ENCODE measurements around the gene DMD.

DMD gene

DNA sequence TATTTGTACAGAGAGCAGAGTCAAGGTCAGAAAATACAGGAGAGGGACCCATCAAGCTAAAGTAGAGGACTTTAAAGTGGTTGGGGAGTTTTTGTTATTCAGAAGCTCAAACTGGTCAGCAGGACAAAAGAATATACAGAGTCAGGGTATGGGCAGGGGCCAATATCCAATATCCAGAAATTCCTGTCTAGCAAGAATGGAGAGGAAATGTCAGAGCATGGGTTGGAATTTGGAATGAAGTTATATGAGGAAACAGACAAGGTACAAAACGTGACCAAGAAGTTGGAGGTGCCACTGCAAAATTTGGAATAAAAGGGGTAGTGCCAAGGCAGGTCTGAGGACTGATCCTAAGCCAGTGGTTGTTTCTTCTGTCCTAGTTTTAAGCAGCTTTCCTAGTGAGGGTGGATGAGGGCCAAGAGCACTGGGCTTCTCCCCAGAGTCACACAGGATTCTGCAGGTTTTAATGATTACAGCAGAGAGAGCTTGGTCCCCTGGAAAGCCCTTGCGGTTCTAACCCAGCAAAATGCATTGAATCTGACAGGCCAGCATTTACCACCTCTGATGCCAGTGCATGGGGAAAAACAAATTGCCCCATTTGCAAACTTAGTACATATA, 1834.8 kb downstream of the DMD start:
- no peak for DNase-seq

DNA sequence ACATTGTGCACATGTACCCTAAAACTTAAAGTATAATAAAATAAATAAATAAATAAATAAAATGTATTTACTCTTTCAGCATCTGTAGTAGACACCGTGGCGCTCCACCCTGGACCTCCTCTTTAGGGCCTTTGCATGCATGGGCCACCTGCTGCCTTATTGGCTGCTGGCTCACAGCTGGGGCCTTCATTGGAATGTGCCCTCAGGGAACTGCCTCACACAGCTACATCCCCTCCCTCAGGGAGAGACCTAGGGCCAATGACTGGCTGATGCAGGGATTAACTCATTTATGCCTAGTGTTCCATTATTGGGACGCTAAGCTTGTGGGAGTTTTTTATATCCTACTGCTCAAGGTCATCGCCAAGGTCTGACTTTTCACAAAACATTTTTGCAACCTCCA, 1836.6 kb downstream of the DMD start:
- no peak for DNase-seq

DNA sequence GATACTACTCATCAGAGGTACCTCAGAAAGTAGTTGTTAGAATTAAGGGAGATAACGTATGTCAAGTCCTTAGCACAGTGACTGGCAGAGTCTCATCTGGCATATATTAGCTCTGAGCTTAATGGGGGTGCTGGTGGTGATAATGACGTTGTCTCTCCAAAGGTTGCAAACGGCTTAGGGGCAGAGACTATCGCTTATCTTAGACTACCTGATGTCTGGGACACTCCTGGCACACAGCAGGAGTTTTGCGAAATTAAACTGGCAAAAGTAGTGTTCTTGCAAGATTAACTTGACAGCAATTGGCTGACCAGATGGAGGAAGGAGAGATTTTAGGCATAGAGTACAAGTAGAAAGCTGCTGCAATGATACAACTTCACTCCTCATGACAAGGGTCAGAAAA, 1839.4 kb downstream of the DMD start:
- peak; percentile 2 for DNase-seq

DNA sequence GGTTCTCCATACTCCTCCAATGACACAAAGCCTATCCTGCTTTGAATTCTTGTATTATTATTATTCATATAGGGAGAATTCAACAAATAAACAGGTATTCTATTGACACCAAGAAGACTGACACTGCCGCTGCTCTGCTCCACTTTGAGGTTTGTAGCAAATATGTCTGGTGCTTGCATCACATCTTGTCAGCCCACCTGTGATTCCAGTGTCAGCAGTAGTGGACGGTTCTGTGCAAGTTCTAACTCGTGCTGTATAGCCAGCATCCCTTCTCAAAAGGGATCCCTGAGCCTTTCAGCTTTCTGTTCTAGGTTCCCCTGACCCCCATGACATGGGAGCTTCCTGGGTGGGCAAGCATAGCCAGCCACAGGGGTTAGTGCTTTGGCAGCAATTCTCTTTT, 1843.5 kb downstream of the DMD start:
- no peak for DNase-seq

DNA sequence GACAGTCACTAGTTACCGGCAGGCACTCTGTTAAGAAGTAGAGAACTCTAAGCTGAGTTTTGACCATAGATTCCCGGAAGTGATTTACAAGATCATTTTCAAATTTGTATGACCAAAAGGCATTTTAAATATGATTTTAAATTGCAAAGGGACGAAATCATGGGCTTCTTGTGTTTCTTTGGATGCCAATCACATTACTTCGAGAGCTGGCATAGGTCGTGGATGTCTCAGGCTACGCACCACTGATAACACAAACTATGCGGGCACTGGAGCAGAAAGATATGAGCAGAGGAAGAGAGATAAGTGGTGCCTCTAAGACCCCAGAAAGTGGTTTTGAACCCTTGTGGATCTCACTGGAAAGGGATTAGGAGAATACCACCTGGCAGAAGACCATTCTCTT, 1845.3 kb downstream of the DMD start:
- peak; percentile 14 for DNase-seq

DNA sequence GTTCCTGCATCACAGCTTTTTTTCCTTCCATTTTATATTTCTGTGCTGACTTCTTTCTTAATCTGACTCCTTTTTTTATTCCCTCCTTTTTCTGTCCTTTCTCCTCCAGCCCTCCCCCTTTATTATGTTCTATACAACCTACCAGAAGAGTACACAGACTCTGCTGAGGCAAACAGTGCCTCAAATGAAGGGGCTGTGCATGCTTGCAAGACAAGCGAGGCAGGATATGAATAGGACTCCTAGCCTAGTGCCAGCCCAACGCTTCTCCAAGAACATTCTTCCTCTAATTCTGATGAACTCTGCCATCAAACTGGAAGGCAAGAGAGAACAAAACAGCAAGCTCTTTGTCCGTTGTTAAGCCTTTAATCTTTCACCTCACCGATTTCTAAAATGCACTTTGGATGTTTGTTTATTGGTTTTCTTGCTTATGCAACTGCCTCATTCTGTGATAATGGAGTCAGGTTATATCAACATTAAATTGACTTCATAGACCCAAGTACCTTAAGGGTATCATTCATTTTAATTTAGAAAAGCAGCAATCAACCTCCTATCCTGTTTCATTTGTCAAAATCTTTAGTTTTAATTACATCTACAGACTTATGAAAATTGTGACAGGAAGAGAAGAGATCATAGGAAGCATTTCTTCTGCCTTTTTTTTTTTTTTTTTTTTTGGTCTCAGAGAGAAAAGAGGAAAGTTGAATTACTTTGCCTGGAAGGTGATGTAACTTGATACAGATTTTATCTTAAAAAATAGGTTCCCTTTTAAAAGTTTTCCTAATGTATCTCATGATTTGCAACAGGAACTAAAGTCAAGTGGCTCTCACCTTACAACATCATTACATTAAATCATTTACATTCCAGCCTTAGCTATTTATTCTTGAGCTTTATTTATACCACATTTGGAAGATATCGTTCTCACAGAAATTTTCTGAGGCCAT, 1854.8 kb downstream of the DMD start:
- DNase-seq = no peak

DNA sequence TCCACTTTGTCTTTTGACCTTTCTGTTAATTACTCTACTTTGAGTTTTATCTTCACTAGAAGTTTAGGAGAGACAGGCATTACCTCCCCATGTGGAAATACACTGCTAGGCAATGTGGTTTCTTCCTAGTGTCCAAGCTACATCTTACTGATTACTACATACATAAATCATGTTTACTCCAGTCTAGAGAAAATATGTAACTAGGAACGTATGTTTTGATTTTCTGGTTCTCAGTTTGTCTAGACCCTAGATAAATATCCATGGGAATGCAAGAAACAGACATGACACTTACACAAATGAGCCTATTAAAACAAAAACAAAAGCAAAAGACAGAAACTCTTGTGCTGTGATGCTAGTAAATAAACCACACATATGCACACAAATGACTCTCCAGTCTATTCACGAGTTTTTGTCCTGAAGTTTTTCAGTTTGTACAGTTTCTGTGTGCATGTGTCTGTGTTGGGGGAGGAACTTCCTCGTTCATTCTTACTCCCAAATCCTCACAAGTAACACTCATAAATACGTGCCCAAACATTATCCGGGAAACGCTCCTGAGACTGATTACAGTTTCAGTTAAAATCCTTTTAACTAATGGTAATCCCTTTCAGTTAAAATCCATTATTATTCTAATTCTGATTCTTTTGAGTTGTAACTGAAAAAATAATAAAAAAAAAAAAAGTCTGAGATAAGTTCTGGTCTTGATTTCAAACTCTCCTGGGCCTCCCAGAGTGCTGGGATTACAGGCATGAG, 1856.0 kb downstream of the DMD start:
- DNase-seq = no peak

DNA sequence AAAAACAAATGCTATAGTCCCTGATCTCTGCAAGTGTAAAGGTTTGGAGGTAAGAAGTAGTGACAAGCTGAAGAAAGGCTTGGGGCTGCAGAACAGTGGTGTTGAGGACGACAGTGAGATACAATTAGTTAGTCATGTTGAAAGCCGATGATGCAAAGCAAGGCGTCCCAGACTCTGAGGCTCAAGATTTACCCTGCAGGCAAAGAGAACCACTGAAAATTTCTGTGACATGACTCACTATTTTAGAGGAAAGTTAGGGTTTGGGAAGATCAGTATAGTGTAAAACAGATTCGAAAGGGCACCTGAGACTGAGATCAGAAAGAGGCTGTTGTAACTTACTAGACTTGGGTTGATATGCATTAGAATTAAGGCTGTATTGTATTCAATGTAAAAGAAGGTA, 1858.3 kb downstream of the DMD start:
- no peak for DNase-seq

DNA sequence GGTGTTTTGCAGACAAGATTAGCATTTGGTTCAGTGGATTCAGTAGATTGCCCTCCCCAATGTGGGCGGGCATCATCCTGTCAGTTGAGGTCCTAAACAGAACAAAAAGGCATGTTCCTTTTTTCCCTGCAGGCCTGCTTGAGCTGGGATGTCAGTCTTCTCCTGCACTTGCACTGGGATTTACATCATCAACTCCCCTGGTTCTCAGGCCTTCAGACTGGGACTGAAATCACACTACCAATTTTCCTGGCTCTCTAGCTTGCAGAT, 1860.6 kb downstream of the DMD start:
- DNase-seq = no peak

DNA sequence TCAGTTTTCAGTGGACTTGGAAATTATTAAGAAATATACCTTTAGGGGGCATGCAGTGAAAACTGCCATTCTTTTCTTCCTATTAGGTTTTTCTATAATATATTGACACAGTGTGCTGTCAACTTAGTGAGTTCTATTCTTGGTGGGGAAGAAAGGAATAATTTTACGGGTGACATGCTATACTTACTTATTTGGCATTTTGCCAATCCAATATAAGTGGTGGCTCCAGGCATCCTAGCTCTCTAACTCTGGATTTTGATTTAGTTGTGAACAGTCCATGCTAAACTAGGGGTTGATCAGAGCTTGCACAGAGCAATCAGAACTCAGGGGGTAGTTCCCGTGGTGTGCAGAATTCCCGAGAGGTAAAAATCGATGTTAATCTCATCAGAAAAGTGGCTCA, 1861.8 kb downstream of the DMD start:
- no peak for DNase-seq

DNA sequence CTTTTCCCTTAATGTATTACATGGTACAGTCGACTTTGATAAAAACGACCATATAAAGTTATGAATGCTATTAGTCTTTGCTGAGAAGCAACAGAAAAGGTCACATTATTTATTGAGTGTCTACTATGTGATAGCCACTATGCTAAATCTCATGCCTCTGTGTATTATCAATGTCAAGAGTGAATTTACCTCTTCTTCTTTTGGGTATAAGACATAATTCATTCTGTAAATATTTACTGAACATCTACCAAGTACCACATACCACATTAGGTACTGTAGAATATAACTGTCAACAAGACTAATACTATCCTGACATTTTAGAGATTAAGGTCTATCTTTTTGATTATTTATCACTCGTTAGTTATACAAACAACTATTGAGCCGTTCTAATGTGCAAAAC, 1870.8 kb downstream of the DMD start:
- DNase-seq = no peak

DNA sequence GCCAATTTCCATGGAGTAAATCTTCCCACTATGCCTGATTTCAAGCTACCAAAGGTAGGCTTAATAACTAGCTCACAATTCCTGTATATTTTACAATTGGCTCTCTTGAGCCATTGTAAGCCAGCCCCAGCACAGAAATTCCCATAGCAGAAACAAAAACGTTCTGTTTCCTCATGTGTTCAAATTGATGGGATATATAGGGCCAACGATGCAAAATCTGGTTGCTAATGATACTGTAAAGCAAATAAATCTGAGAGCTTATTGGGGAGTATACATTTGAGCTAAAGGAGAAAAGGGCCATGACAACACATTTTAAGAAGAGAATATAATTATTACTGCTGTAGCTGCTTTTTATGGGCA, 1872.4 kb downstream of the DMD start:
- DNase-seq = no peak

DNA sequence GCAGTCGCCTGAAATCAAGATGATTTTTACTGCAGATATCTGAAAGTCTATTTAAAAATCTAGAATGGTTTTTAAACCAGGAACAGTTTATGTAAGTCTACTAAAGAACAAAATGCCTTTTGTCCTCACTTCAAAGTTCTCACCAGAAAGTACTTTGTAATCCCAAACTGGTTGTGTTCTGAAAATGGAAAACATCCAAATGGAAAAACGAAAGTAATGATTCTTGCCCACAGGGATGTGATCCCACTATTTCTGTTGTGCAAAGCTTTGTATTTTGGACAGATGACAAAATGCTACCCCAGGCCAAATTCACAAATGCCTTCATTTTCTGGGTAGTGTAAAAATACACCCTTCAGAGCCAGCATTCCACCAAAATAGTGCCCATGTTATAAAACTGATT, 1874.0 kb downstream of the DMD start:
- no peak for DNase-seq

DNA sequence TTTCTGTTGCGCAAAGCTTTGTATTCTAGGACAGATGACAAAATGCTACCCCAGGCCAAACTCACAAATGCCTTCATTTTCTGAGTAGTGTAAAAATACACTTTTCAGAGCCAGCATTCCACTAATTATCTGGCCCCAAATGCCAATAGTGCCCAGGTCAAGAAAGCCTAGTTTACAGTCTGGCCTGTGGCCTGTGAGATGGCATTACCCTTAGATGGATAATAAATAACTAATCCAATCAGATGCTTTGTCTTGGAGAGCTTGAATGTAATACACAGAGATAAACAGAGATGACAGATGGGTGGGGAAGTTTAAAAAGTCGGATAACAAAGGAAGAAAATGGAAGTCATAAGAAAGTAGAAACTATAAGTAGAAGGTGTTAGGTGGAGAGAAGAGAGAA, 1874.9 kb downstream of the DMD start:
- no peak for DNase-seq

DNA sequence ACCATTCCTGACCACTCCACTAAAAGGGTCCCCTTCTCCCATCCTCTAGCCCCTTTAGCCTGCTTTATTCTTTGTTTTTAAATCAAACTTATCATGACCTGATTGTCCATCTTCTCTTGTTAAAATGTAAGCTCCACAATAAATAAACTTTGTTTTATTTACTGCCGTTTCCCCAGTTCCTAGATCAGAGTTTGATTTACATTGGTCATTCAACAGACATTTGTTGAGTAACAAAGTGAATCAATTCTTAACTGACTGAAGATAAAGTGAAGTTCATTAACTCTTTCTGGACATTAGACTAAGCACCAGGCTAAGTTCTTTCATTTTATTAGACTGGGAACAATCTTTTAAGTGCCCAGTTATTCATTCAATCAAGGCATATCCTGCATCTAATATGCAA, 1876.4 kb downstream of the DMD start:
- DNase-seq = no peak

DNA sequence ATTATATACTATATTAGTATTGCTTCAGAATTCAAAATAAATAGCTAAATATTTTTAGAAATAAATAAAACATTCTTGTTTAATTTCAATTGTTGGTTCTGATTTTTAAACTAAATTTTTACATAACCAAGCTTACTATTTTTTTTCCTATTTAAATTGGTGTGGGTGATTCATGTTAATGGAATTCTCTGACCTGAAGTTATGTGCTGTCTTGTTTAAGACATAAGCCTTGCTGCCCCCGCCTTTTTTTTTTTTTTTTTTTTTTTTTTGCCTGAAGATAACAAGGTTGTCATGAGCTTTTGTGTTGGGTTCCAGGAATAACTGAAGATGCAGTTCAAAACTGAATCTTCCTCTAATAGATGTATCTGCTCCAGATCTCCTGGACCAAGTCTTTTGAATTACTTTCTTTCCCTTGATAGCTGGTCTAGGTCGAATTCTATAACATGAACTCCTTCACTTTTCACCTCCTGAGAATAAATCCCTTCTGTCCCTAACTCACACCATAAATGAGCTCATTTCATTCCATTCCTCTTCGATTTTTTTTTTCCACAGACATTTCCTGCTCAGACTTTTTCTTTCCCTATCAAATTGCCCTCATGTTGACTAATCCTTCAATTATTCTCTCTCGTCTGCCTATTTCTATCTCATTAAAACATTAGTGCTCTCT, 1878.1 kb downstream of the DMD start:
- no peak for DNase-seq

DNA sequence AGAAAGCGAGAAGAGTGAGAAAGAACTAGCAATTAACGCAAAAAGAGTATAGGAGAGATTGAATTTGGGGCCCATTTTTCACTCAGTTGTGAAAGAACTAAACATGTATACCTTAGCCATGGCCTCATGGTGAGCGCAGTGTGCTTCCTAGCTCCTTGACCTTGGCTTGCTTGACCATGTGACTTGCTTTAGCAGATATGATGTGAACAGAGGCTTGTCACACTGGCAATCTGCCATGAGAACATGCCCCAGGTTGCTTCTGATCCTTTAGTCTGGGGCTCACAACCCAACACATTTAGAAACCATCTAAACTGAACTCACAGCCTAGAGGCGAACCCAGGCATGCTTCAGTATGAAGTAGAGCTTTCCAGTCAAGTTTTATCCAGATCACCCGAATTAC, 1879.4 kb downstream of the DMD start:
- peak; percentile 0 for DNase-seq

DNA sequence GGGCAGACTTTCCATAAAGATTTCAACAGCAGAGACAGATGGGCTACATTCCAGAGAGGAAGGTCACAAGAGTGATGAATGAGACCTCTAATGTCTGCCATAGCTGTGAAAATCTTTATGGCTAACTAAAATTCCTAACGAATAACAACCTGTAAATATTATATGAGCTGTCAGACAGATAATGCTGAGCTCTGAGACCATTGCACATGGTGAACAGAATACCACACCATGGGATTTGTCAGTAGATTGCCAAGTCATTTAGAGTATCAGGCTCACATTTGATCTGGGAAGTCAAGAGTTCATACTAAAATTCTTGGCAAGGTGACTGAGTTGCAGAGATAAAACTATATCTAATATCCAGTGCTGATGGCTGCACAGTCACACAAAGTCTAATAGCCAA, 1880.3 kb downstream of the DMD start:
- no peak for DNase-seq

DNA sequence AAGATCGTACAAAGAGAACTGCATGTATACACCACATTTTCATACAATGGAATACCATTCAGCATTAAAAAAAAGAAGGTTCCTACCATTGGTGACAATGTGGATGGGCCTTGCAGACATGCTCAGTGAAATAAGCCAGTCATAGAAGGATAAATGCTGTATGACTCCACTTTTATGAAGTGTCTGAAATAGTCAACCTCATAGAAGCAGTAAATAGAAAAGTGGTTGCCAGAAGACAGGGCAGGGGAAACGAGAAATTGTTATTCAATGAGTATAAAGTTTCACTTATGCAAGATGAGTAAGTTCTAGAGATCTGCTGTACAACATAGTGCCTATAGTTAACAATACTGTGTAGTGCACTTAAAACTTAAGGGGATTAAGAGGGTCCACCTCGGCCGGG, 1882.1 kb downstream of the DMD start:
- no peak for DNase-seq

DNA sequence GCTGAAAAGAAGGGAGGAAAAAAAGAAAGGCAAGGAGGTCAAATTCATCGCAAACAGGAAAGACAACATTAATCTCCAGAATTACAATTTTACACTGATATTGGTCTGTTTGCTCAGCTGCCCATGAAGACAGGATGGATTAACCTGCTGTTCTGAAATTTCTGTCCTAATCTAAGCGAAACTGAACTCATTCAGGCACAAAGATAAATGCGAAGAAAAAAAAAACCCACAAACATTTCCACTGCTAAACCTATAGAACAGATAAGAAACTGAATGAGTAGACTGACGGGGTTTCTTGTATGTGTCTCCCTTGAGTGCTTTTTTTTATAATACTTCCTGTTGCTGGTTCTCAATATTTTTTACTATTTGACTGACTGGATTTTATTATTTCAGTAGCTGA, 1887.7 kb downstream of the DMD start:
- peak; percentile 55 for DNase-seq

DNA sequence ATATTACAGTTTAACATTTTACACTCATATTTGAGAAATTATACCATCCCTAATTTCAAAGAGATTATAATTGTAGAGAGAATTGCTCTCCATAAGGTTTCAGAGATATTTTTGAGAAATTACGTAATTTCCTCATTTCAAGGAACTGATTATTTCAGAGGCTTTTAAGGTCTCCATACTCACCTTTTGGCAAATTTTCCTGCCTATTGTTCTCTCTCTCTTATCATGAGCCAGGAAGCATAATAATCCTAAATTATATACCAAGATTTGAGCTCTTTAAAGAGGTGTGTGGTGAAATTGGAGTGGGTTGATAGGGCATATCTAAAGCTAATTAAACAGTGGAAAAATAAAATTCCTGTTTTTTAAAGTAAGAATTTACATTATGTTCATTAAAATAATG, 1890.6 kb downstream of the DMD start:
- DNase-seq = no peak

DNA sequence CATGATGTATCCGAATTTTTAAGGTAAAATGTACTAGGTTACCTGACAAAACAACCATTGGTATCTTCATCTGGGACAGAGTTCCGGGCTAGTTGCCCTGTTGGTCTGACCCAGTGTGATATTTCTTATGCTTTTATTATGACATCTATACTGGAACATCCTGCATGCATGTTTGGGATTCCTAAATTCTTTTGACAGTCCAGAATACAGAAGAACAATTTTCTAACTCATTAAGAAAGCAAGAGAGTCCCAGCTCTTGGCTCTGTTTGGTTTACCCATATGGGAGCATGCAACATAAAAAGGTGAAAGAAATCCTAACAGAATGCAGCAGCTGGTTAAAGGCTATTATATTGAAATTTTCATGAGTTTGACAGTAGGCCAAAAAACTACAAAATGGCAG, 1891.8 kb downstream of the DMD start:
- DNase-seq = no peak

DNA sequence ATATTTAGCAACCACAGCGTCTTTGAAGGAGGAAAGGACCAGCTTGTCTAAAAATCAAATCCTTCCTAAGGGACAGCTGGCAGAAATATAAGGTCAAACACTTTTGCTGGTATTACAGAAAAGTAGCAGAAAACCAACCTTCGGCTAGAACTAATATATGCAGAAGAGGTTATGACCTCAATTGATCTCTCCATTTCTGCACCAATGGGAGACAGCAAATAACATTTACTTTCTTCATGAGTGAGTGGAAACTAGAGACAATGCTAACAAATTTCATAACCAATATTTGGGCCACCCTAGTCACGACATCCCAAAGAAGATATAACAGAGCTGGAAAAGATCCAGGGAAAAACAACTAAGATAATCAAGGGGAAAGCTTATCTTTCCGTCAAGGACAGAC, 1892.5 kb downstream of the DMD start:
- no peak for DNase-seq
